ENCODE results near the gene KLHL29.

Gene KLHL29

GRCh38 chr2:23661276-23662050 is 276.5 kb downstream of the KLHL29 start:
- Histone ChIP-seq H3K9me3 (ENCODE audit: insufficient read depth, low read depth, low read length) (no peaks in the 10 kb centered on the region), H3K27me3 (ENCODE audit: insufficient read depth, low read length) (no peaks in the 10 kb centered on the region), H3K14ac (ENCODE audit: low read length) (no peak overlapping the region), H4K91ac (ENCODE audit: low read depth, low read length) (no peak overlapping the region), H3K27ac (ENCODE audit: low read depth, low read length) (no peak overlapping the region), H3K4ac (ENCODE audit: low read depth, low read length) (no peak overlapping the region), H2BK12ac (ENCODE audit: low read length) (no peak overlapping the region), H4K8ac (ENCODE audit: low read depth, low read length) (no peak overlapping the region), H3K4me1 (ENCODE audit: control insufficient read depth in 1 of 2, insufficient read depth in 2 of 2, low read length in 2 of 2) (no peaks in the 10 kb centered on the region), H2BK5ac (ENCODE audit: low read depth, low read length, poor library complexity) (no peak overlapping the region), H3K23ac (ENCODE audit: low read length) (no peak overlapping the region), H2AFZ (ENCODE audit: insufficient read depth, low read length, poor library complexity) (no peak overlapping the region), H3K79me2 (ENCODE audit: control insufficient read depth, insufficient read depth, low read length, poor library complexity) (no peaks in the 10 kb centered on the region), H2AK5ac (ENCODE audit: low read length) (no peak overlapping the region), H4K12ac (ENCODE audit: low read depth, low read length) (no peak overlapping the region), H3K18ac (ENCODE audit: low read length) (no peak overlapping the region), H2BK120ac (ENCODE audit: insufficient read depth, low read length, poor library complexity) (no peak overlapping the region), H3K79me1 (ENCODE audit: low read length) (no peaks in the 10 kb centered on the region), H3K36me3 (ENCODE audit: control insufficient read depth in 1 of 2, insufficient read depth in 2 of 2, low read length in 2 of 2) (no peaks in the 10 kb centered on the region), H3K9ac (ENCODE audit: low read length) (no peak overlapping the region), H3K4me2 (ENCODE audit: low read length) (no peak overlapping the region), H3K4me3 (ENCODE audit: low read depth, low read length) (no peak overlapping the region)
- DNase-seq, result no peak
- WGBS (ENCODE audit: extremely low coverage, insufficient coverage, insufficient read length), result no CpG with 5 or more reads among the region's 11 CpGs

- H3K27me3 ChIP-seq (ENCODE audit: insufficient read depth, low read length), result no peaks in the 10 kb centered on the region
- H3K9ac ChIP-seq (ENCODE audit: low read length), result no peak overlapping the region
- H3K27ac ChIP-seq (ENCODE audit: low read depth, low read length), result no peak overlapping the region
- no peak overlapping the region for H2BK12ac ChIP-seq (ENCODE audit: low read length)
- H4K8ac ChIP-seq (ENCODE audit: low read depth, low read length), result no peak overlapping the region
- no peak overlapping the region for H2BK5ac ChIP-seq (ENCODE audit: low read depth, low read length, poor library complexity)
- no peak overlapping the region for H4K91ac ChIP-seq (ENCODE audit: low read depth, low read length)
- DNase-seq, result no peak
- H3K14ac ChIP-seq (ENCODE audit: low read length), result no peak overlapping the region
- H3K79me1 ChIP-seq (ENCODE audit: low read length), result no peaks in the 10 kb centered on the region
- no peak overlapping the region for H3K23ac ChIP-seq (ENCODE audit: low read length)
- H3K79me2 ChIP-seq (ENCODE audit: control insufficient read depth, insufficient read depth, low read length, poor library complexity), result no peaks in the 10 kb centered on the region
- no peaks in the 10 kb centered on the region for H3K36me3 ChIP-seq (ENCODE audit: control insufficient read depth in 1 of 2, insufficient read depth in 2 of 2, low read length in 2 of 2)
- no CpG with 5 or more reads among the region's 6 CpGs for WGBS (ENCODE audit: extremely low coverage, insufficient coverage, insufficient read length)
- H3K18ac ChIP-seq (ENCODE audit: low read length), result no peak overlapping the region
- no peak overlapping the region for H3K4me2 ChIP-seq (ENCODE audit: low read length)
- peaks cover 2% of the 10 kb centered on the region for H3K9me3 ChIP-seq (ENCODE audit: insufficient read depth, low read depth, low read length)
- H4K12ac ChIP-seq (ENCODE audit: low read depth, low read length), result no peak overlapping the region
- H2AK5ac ChIP-seq (ENCODE audit: low read length), result no peak overlapping the region
- no peaks in the 10 kb centered on the region for H3K4me1 ChIP-seq (ENCODE audit: control insufficient read depth in 1 of 2, insufficient read depth in 2 of 2, low read length in 2 of 2)
- H2AFZ ChIP-seq (ENCODE audit: insufficient read depth, low read length, poor library complexity), result no peak overlapping the region
- H2BK120ac ChIP-seq (ENCODE audit: insufficient read depth, low read length, poor library complexity), result no peak overlapping the region
- H3K4ac ChIP-seq (ENCODE audit: low read depth, low read length), result no peak overlapping the region
- H3K4me3 ChIP-seq (ENCODE audit: low read depth, low read length), result no peak overlapping the region
These were observed 277.5 kb downstream of the KLHL29 start for GRCh38 chr2:23662466-23662865.

DNA sequence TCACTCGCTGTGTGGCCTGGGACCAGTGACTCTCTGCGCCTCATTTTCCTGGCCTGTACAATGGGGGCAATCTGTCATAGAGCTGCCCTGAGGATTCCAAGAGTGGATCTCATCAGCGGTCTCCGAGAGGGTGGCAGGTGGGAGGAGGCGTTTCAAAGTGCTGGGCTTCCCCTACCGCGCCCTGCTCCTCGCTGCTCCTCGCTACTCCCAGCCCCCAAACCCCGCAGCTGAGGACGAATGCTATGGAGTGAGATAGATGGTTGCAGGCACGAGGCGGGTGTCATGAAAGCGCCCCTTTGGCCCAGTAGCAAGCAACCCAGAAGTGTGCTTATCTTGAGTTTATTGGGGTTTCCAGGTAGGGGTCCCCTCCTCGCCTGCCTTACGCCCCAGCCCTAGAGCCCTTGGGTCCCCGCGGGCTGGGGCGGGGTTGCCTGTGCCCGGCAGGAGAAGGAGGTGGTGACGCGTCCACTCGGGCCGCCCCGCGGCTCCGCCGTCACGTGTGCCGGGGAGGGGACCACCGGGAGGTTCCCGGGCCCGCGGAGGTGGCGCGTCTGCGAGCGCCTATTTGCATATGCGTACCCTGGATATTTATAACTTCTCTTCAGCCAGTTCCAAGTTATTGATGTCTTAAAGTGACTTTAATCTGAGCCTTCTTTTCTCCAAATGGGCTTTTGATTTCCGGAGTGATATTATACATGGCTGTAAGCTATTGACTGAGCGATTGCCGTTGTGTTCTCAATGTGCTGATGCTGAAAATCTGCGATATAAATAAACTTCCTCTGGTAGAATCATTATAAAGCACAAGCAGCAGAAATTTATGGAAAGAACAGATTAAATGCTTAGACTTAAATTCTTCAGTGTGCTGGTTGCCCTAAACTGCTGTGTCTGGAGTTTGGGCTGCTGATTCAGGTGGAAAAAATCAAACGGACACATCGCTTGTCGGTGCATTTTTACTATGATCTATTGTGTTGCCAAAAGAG is 278.3 kb downstream of the KLHL29 start:
- Histone ChIP-seq H2BK5ac (ENCODE audit: low read depth, low read length, poor library complexity) (no peak overlapping the region), H3K4me1 (ENCODE audit: control insufficient read depth in 1 of 2, insufficient read depth in 2 of 2, low read length in 2 of 2) (no peaks in the 10 kb centered on the region), H3K18ac (ENCODE audit: low read length) (no peak overlapping the region), H2BK120ac (ENCODE audit: insufficient read depth, low read length, poor library complexity) (no peak overlapping the region), H3K14ac (ENCODE audit: low read length) (no peak overlapping the region), H3K79me1 (ENCODE audit: low read length) (no peaks in the 10 kb centered on the region), H4K8ac (ENCODE audit: low read depth, low read length) (no peak overlapping the region), H4K91ac (ENCODE audit: low read depth, low read length) (no peak overlapping the region), H3K36me3 (ENCODE audit: control insufficient read depth in 1 of 2, insufficient read depth in 2 of 2, low read length in 2 of 2) (no peaks in the 10 kb centered on the region), H2BK12ac (ENCODE audit: low read length) (no peak overlapping the region), H3K23ac (ENCODE audit: low read length) (no peak overlapping the region), H3K9me3 (ENCODE audit: insufficient read depth, low read depth, low read length) (peaks cover 3% of the 10 kb centered on the region), H4K12ac (ENCODE audit: low read depth, low read length) (no peak overlapping the region), H2AK5ac (ENCODE audit: low read length) (no peak overlapping the region), H3K4me2 (ENCODE audit: low read length) (no peak overlapping the region), H3K27me3 (ENCODE audit: insufficient read depth, low read length) (no peaks in the 10 kb centered on the region), H3K27ac (ENCODE audit: low read depth, low read length) (no peak overlapping the region), H3K9ac (ENCODE audit: low read length) (no peak overlapping the region), H3K4ac (ENCODE audit: low read depth, low read length) (no peak overlapping the region), H3K4me3 (ENCODE audit: low read depth, low read length) (no peak overlapping the region), H2AFZ (ENCODE audit: insufficient read depth, low read length, poor library complexity) (no peak overlapping the region), H3K79me2 (ENCODE audit: control insufficient read depth, insufficient read depth, low read length, poor library complexity) (no peaks in the 10 kb centered on the region)
- WGBS (ENCODE audit: extremely low coverage, insufficient coverage, insufficient read length), result no CpG with 5 or more reads among the region's 46 CpGs
- peak in 1 of 2 donors; percentile 12 for DNase-seq

- H4K8ac ChIP-seq (ENCODE audit: low read depth, low read length), result no peak overlapping the region
- no peak overlapping the region for H3K4me3 ChIP-seq (ENCODE audit: low read depth, low read length)
- H3K4me1 ChIP-seq (ENCODE audit: control insufficient read depth in 1 of 2, insufficient read depth in 2 of 2, low read length in 2 of 2), result no peaks in the 10 kb centered on the region
- H2BK12ac ChIP-seq (ENCODE audit: low read length), result no peak overlapping the region
- no peak overlapping the region for H3K18ac ChIP-seq (ENCODE audit: low read length)
- H2AK5ac ChIP-seq (ENCODE audit: low read length), result no peak overlapping the region
- peaks cover 3% of the 10 kb centered on the region for H3K9me3 ChIP-seq (ENCODE audit: insufficient read depth, low read depth, low read length)
- H2AFZ ChIP-seq (ENCODE audit: insufficient read depth, low read length, poor library complexity), result no peak overlapping the region
- no CpG with 5 or more reads among the region's 9 CpGs for WGBS (ENCODE audit: extremely low coverage, insufficient coverage, insufficient read length)
- no peak overlapping the region for H2BK5ac ChIP-seq (ENCODE audit: low read depth, low read length, poor library complexity)
- no peaks in the 10 kb centered on the region for H3K79me2 ChIP-seq (ENCODE audit: control insufficient read depth, insufficient read depth, low read length, poor library complexity)
- no peak overlapping the region for H3K23ac ChIP-seq (ENCODE audit: low read length)
- no peak overlapping the region for H3K9ac ChIP-seq (ENCODE audit: low read length)
- no peak overlapping the region for H3K27ac ChIP-seq (ENCODE audit: low read depth, low read length)
- no peak overlapping the region for H4K91ac ChIP-seq (ENCODE audit: low read depth, low read length)
- no peak overlapping the region for H3K4me2 ChIP-seq (ENCODE audit: low read length)
- H3K36me3 ChIP-seq (ENCODE audit: control insufficient read depth in 1 of 2, insufficient read depth in 2 of 2, low read length in 2 of 2), result no peaks in the 10 kb centered on the region
- H2BK120ac ChIP-seq (ENCODE audit: insufficient read depth, low read length, poor library complexity), result no peak overlapping the region
- no peak overlapping the region for H4K12ac ChIP-seq (ENCODE audit: low read depth, low read length)
- H3K27me3 ChIP-seq (ENCODE audit: insufficient read depth, low read length), result no peaks in the 10 kb centered on the region
- H3K4ac ChIP-seq (ENCODE audit: low read depth, low read length), result no peak overlapping the region
- H3K14ac ChIP-seq (ENCODE audit: low read length), result no peak overlapping the region
- no peak for DNase-seq
- no peaks in the 10 kb centered on the region for H3K79me1 ChIP-seq (ENCODE audit: low read length)
These were observed 279.2 kb downstream of the KLHL29 start for GRCh38 chr2:23664066-23664788.
